Measurements from ENCODE around the gene ADRA1B. TPM values are rescaled to one million over a fixed set of nuclear protein-coding genes. Genes with fewer than 3 reads are reported as not detected.

ADRA1B gene
- polyA plus RNA-seq, 2 of the 4 experiments (the other 2 are of a cell fraction), result 4.4 to 8.5 TPM

GRCh38 chr5:159955056-159955624 is 38.9 kb downstream of the ADRA1B start:
- Histone ChIP-seq H3K27ac (no peak overlapping the region), H3K9me3 (no peaks in the 10 kb centered on the region), H3K4me2 (no peak overlapping the region), H3K4me3 (no peak overlapping the region), H3K4me1 (peaks cover 7% of the 10 kb centered on the region; the same call in 2 of the 3 replicates)
- POLR2A ChIA-PET, result no interaction called here
- FAIRE-seq (no peak), ATAC-seq (no peak), DNase-seq (ENCODE audit: low read depth in 1 of 2, low spot score in 1 of 2) (no peak)
- TF ChIP-seq EP300 (IDR thresholded peaks at IDR 0.05) (no peak), POLR2AphosphoS2 (conservative IDR thresholded peaks at IDR 0.05; ENCODE audit: low read length) (no peak), TFCP2L1 (CRISPR knock-in tag; IDR thresholded peaks at IDR 0.05) (no peak), RFX5 (IDR thresholded peaks at IDR 0.05) (no peak), HEYL (CRISPR knock-in tag; IDR thresholded peaks at IDR 0.05) (no peak), ATOH8 (CRISPR knock-in tag; IDR thresholded peaks at IDR 0.05; ENCODE audit: low read depth) (no peak), RCOR1 (IDR thresholded peaks at IDR 0.05; ENCODE audit: low read depth, low read length) (no peak), HDAC2 (IDR thresholded peaks at IDR 0.05) (no peak), GATA3 (IDR thresholded peaks at IDR 0.05; ENCODE audit: borderline replicate concordance) (no peak), FOSL2 (IDR thresholded peaks at IDR 0.05) (no peak), FOSL2 (CRISPR knock-in tag; IDR thresholded peaks at IDR 0.05) (no peak), KDM1A (IDR thresholded peaks at IDR 0.05; ENCODE audit: low read depth) (no peak)
- CTCF ChIA-PET, result no interaction called here
- WGBS (ENCODE audit: missing lambda C conversion rate), result 92% methylated on average over 6 of the region's 6 CpGs

- no peak overlapping the region for H3K4me3 ChIP-seq
- DNase-seq (ENCODE audit: low read depth in 1 of 2, low spot score in 1 of 2), result no peak
- no peak overlapping the region for H3K27ac ChIP-seq
- H3K4me2 ChIP-seq, result no peak overlapping the region
- TF ChIP-seq ZSCAN20 (CRISPR knock-in tag; IDR thresholded peaks at IDR 0.05), result no peak
- no peak for FAIRE-seq
- ChIA-PET CTCF (interaction anchor here (0.6 to 1.1 kb wide), 2 partner anchors 31 to 440 kb away, joined by 3 to 5 read pairs; no protein-coding TSS in a partner anchor), POLR2A (no interaction called here)
- 29% methylated on average over 1 of the region's 1 CpG for WGBS (ENCODE audit: missing lambda C conversion rate)
- H3K4me1 ChIP-seq, result peaks cover 7% of the 10 kb centered on the region; the same call in 2 of the 3 replicates
- no peak for ATAC-seq
- no peaks in the 10 kb centered on the region for H3K9me3 ChIP-seq
These were observed 39.8 kb downstream of the ADRA1B start for GRCh38 chr5:159956074-159956473.

- no peak for DNase-seq (ENCODE audit: low read depth in 1 of 2, low spot score in 1 of 2)
- H3K4me3 ChIP-seq, result no peak overlapping the region
- no peak overlapping the region for H3K4me2 ChIP-seq
- ChIA-PET CTCF (interaction anchor here (1.3 kb wide), 1 partner anchor 8 kb away, joined by 6 read pairs; no protein-coding TSS in a partner anchor), POLR2A (no interaction called here)
- H3K27ac ChIP-seq, result no peak overlapping the region
- 93% methylated on average over 8 of the region's 8 CpGs for WGBS (ENCODE audit: missing lambda C conversion rate)
- FAIRE-seq, result no peak
- ATAC-seq, result 0 out of 6 replicates have a peak, but pooled peaks of 1 of the 2 experiments have one; percentile 13
- H3K4me1 ChIP-seq, result peaks cover 15% of the 10 kb centered on the region
- TF ChIP-seq MAFK (IDR thresholded peaks at IDR 0.05; ENCODE audit: partially characterized antibody), result peak; percentile 75
- TF ChIP-seq RAD21 (conservative IDR thresholded peaks at IDR 0.05 in 1 of 2, IDR thresholded peaks at IDR 0.05 in 1 of 2), result no peak
- H3K9me3 ChIP-seq, result no peaks in the 10 kb centered on the region
These were observed 45.2 kb downstream of the ADRA1B start for GRCh38 chr5:159961176-159962160.

- H3K4me1 ChIP-seq, result peaks cover 15% of the 10 kb centered on the region
- ChIA-PET POLR2A (no interaction called here), CTCF (interaction anchor here (1.1 to 1.3 kb wide), 2 partner anchors 8 to 11 kb away, joined by 4 to 6 read pairs; no protein-coding TSS in a partner anchor)
- H3K27ac ChIP-seq, result no peak overlapping the region
- H3K9me3 ChIP-seq, result no peaks in the 10 kb centered on the region
- H3K4me2 ChIP-seq, result no peak overlapping the region
- ATAC-seq, result no peak
- no peak for DNase-seq (ENCODE audit: low read depth in 1 of 2, low spot score in 1 of 2)
- no peak overlapping the region for H3K4me3 ChIP-seq
- 89% methylated on average over 4 of the region's 4 CpGs for WGBS (ENCODE audit: missing lambda C conversion rate)
- no peak for FAIRE-seq
- TF ChIP-seq RCOR1 (IDR thresholded peaks at IDR 0.05; ENCODE audit: low read depth, low read length) (no peak), FOXS1 (CRISPR knock-in tag; IDR thresholded peaks at IDR 0.05) (no peak), EP300 (IDR thresholded peaks at IDR 0.05) (no peak), RAD21 (conservative IDR thresholded peaks at IDR 0.05 in 1 of 2, IDR thresholded peaks at IDR 0.05 in 1 of 2) (no peak), PBX3 (IDR thresholded peaks at IDR 0.05) (no peak), MAFK (IDR thresholded peaks at IDR 0.05; ENCODE audit: partially characterized antibody) (no peak), REST (IDR thresholded peaks at IDR 0.05) (no peak), HOXB5 (CRISPR knock-in tag; IDR thresholded peaks at IDR 0.05) (no peak), USF2 (IDR thresholded peaks at IDR 0.05) (no peak), EHMT2 (IDR thresholded peaks at IDR 0.05; ENCODE audit: low read depth) (no peak), GATA3 (IDR thresholded peaks at IDR 0.05; ENCODE audit: borderline replicate concordance) (no peak), CHD2 (IDR thresholded peaks at IDR 0.05; ENCODE audit: low read length, partially characterized antibody) (no peak)
These were observed 45.9 kb downstream of the ADRA1B start for GRCh38 chr5:159962214-159962613.

Data from A549 (cell line).